Glutamatergic neuron (in vitro differentiated cells): ENCODE data around the gene ALG13. TPM values are rescaled to one million over a fixed set of nuclear protein-coding genes. Genes with fewer than 3 reads are reported as not detected.

Experiments used
- DNase-seq: peaks from one replicate; pipeline ENCODE4 v3.0.0; 2022
- H3K27ac Mint-ChIP-seq: one replicate; pipeline ENCODE4 v1.8.0; 2020; ENCODE audit warnings: mild to moderate bottlenecking, mixed read lengths, inconsistent platforms; ENCODE audit not compliant: unreplicated experiment
- H3K27me3 Mint-ChIP-seq: one replicate; pipeline ENCODE4 v1.8.0; 2020; ENCODE audit warnings: mild to moderate bottlenecking, moderate library complexity, mixed read lengths, inconsistent platforms; ENCODE audit not compliant: unreplicated experiment
- H3K36me3 Mint-ChIP-seq: one replicate; pipeline ENCODE4 v1.8.0; 2020; ENCODE audit warnings: mild to moderate bottlenecking, mixed read lengths, inconsistent platforms; ENCODE audit not compliant: unreplicated experiment
- H3K4me1 Mint-ChIP-seq: one replicate; pipeline ENCODE4 v1.8.0; 2020; ENCODE audit warnings: mild to moderate bottlenecking, low read depth, mixed read lengths, inconsistent platforms; ENCODE audit not compliant: unreplicated experiment
- H3K4me3 Mint-ChIP-seq: one replicate; pipeline ENCODE4 v1.8.0; 2020; ENCODE audit warnings: mild to moderate bottlenecking, mixed read lengths, inconsistent platforms; ENCODE audit not compliant: unreplicated experiment
- H3K9me3 Mint-ChIP-seq: one replicate; pipeline ENCODE4 v1.8.0; 2020; ENCODE audit warnings: mild to moderate bottlenecking, moderate library complexity, mixed read lengths, inconsistent platforms; ENCODE audit not compliant: unreplicated experiment
- total RNA-seq: library from RNA; stranded (reverse); fragmentation: NEBNext Ultra II Directional; extraction: Animal tissue kit (Norgen Biotek cat#: 25700); gene quantifications from one replicate; pipeline ENCODE4 v1.2.1, GENCODE V29; 2021; ENCODE audit not compliant: unreplicated experiment
- TF ChIP-seq, protein P1 (sequence below): fragments of 200-600 bp; sonication (generic); IDR thresholded peaks from one replicate; pipeline ENCODE4 v1.5.0; 2021; ENCODE audit not compliant: partially characterized antibody, unreplicated experiment

The ALG13 gene
- total RNA-seq, 1 donor from 2014 or later: 33.4 TPM

DNA sequence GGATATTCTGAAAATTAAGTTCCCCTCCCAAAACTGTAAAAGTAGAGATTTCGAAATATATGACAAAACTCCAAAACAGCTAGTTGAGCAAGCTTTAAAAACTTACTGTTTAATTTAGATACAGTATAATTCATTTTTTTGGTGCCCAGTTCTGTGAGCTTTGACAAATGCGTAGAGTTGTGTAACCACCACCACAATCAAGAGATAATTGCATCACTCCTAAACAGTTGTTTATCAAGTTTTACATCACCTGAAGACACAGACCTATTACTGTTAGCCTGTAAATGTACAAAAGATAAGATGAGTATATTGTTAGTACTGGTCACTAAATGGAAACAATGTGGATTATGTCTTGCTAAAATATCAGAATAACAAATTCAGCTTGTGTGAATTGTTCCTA is 62.3 kb downstream of the ALG13 start:
- no peaks in the 10 kb centered on the region for H3K36me3 Mint-ChIP-seq
- H3K27me3 Mint-ChIP-seq: no peaks in the 10 kb centered on the region
- H3K4me1 Mint-ChIP-seq: no peaks in the 10 kb centered on the region
- TF ChIP-seq, protein P1, sequence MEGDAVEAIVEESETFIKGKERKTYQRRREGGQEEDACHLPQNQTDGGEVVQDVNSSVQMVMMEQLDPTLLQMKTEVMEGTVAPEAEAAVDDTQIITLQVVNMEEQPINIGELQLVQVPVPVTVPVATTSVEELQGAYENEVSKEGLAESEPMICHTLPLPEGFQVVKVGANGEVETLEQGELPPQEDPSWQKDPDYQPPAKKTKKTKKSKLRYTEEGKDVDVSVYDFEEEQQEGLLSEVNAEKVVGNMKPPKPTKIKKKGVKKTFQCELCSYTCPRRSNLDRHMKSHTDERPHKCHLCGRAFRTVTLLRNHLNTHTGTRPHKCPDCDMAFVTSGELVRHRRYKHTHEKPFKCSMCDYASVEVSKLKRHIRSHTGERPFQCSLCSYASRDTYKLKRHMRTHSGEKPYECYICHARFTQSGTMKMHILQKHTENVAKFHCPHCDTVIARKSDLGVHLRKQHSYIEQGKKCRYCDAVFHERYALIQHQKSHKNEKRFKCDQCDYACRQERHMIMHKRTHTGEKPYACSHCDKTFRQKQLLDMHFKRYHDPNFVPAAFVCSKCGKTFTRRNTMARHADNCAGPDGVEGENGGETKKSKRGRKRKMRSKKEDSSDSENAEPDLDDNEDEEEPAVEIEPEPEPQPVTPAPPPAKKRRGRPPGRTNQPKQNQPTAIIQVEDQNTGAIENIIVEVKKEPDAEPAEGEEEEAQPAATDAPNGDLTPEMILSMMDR: no peak
- no peaks in the 10 kb centered on the region for H3K9me3 Mint-ChIP-seq
- DNase-seq: no peak
- H3K27ac Mint-ChIP-seq: no peak overlapping the region
- H3K4me3 Mint-ChIP-seq: no peak overlapping the region

DNA sequence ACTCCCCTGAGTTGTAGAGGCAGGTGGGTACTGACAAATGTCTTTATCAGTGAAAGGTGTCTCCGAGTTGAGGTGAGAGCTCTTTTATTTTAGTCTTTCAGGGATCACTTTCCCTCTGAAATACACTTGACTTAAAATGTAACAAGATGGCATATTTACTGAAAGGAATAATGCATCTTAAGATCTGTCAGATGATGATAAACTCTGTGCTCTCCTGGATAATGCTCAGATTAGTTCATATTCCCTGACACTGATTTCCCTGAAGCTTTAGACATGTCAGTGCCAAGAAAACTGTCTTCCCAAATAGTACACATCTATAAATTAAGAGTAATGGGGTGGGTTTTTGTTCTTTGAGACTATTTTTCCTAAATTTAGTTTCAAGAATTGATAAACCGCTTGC is 75.5 kb downstream of the ALG13 start:
- Mint-ChIP-seq H3K4me1 (no peaks in the 10 kb centered on the region), H3K4me3 (no peak overlapping the region), H3K9me3 (peaks cover 1% of the 10 kb centered on the region), H3K36me3 (no peaks in the 10 kb centered on the region), H3K27ac (no peak overlapping the region), H3K27me3 (peaks cover 1% of the 10 kb centered on the region)
- TF ChIP-seq, protein P1: no peak
- no peak for DNase-seq

DNA sequence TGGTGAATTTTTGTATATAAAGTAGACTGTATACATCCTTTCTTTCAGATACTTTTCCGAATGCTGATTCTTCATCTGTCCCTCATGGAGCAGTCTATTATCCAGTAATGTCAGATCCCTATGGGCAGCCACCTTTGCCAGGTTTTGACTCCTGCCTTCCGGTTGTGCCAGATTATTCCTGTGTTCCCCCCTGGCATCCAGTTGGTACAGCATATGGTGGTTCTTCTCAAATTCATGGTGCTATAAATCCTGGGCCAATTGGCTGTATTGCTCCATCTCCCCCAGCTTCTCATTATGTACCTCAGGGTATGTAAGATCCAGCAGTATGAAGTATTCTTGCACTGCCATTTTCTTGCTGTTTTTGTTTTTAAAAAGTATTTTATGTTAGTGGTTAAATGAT is 78.7 kb downstream of the ALG13 start:
- no peak for DNase-seq
- Mint-ChIP-seq H3K27me3 (peaks cover 1% of the 10 kb centered on the region), H3K27ac (no peak overlapping the region), H3K4me1 (no peaks in the 10 kb centered on the region), H3K36me3 (no peaks in the 10 kb centered on the region), H3K9me3 (peaks cover 1% of the 10 kb centered on the region), H3K4me3 (no peak overlapping the region)
- TF ChIP-seq, protein P1: no peak

DNA sequence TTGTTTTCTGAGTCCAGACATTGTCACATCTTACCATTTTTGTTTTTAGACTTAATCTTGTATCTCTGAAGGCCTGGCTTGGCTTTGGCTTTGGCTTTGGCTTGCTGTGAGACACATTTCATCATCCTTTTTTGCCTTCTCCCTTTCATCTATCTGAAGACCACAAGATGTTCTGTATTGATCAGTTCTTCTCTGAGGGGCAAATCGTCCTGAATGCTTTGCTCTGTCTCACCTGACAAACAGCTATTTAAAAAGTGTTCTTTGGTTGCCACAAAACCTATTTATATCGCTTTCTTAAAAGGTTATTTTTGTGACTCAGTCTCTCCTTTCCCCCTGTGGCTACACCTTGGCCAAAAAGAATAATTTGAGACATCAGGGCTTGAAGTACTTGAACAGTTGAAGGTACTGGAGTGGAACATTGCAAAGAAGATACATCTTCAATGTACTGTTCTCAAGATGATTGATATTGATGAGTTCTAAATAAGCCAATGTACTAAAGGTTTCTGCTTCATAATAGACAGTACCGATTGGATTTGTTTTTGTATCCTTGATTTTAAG is 80.7 kb downstream of the ALG13 start:
- Mint-ChIP-seq H3K4me1 (no peaks in the 10 kb centered on the region), H3K36me3 (no peaks in the 10 kb centered on the region)

DNA sequence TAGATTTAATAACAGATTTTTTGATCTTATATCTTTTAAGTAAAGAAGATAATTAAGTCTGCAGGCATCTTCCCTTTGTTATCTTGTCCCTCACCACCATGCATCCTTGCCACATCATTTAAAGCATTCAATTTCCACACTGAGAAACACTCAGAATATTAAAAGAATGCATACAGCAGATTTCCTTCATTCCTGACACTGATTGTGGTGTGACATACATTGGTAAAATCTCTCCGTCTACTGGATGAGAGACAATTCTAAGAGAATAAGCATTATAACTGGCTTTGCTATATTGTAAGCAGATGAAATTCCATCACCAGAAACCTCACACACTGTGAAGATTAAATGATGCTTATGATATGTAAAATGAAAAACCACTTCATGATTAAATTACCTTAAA is 97.6 kb downstream of the ALG13 start:
- TF ChIP-seq, protein P1: no peak
- Mint-ChIP-seq H3K27me3 (no peaks in the 10 kb centered on the region), H3K36me3 (no peaks in the 10 kb centered on the region), H3K27ac (no peak overlapping the region), H3K9me3 (no peaks in the 10 kb centered on the region), H3K4me3 (no peak overlapping the region), H3K4me1 (no peaks in the 10 kb centered on the region)
- DNase-seq: no peak

More for the DNA sequence above, 80.7 kb downstream of the ALG13 start:
- Mint-ChIP-seq H3K27ac (no peak overlapping the region), H3K27me3 (peaks cover 1% of the 10 kb centered on the region), H3K4me3 (no peak overlapping the region), H3K9me3 (no peaks in the 10 kb centered on the region)
- TF ChIP-seq, protein P1: no peak
- no peak for DNase-seq
